Dedifferentiated amniotic fluid mesenchymal stem cell (primary cell): ENCODE data around the gene ALCAM.

Source experiments
- DNase-seq: peaks from one replicate; pipeline ENCODE4 v3.0.0-alpha.2; 2016; ENCODE audit errors: extremely low spot score

The ALCAM gene

GRCh38 chr3:105527949-105528348 lies 161.2 kb downstream of the ALCAM start:
- no peak for DNase-seq

GRCh38 chr3:105528955-105529354 lies 162.2 kb downstream of the ALCAM start:
- DNase-seq = no peak

GRCh38 chr3:105529456-105529855 lies 162.7 kb downstream of the ALCAM start:
- DNase-seq = no peak

GRCh38 chr3:105532251-105532650 lies 165.5 kb downstream of the ALCAM start:
- DNase-seq = no peak

- DNase-seq = no peak
Observed at GRCh38 chr3:105533960-105534359, 167.3 kb downstream of the ALCAM start.

- no peak for DNase-seq
Observed at GRCh38 chr3:105534491-105534890, 167.8 kb downstream of the ALCAM start.

- DNase-seq = no peak
Observed at GRCh38 chr3:105537371-105538080, 170.8 kb downstream of the ALCAM start.

GRCh38 chr3:105538483-105538882 lies 171.8 kb downstream of the ALCAM start:
- no peak for DNase-seq

GRCh38 chr3:105539897-105540296 lies 173.2 kb downstream of the ALCAM start:
- DNase-seq = no peak

GRCh38 chr3:105542282-105543019 lies 175.7 kb downstream of the ALCAM start:
- no peak for DNase-seq

- no peak for DNase-seq
Observed at GRCh38 chr3:105545051-105545450, 178.3 kb downstream of the ALCAM start.

GRCh38 chr3:105553851-105554250 lies 187.1 kb downstream of the ALCAM start:
- DNase-seq = no peak

- DNase-seq = no peak
Observed at GRCh38 chr3:105555206-105555605, 188.5 kb downstream of the ALCAM start.

GRCh38 chr3:105559856-105560255 lies 193.1 kb downstream of the ALCAM start:
- no peak for DNase-seq

- DNase-seq = no peak
Observed at GRCh38 chr3:105561876-105562275, 195.2 kb downstream of the ALCAM start.

- no peak for DNase-seq
Observed at GRCh38 chr3:105564546-105565288, 198.0 kb downstream of the ALCAM start.

GRCh38 chr3:105571005-105571404 lies 204.3 kb downstream of the ALCAM start:
- no peak for DNase-seq

- no peak for DNase-seq
Observed at GRCh38 chr3:105572501-105572900, 205.8 kb downstream of the ALCAM start.

- DNase-seq = no peak
Observed at GRCh38 chr3:105579439-105579838, 212.7 kb downstream of the ALCAM start.

GRCh38 chr3:105580296-105580965 lies 213.7 kb downstream of the ALCAM start:
- DNase-seq = peak; percentile 40

- no peak for DNase-seq
Observed at GRCh38 chr3:105582015-105582414, 215.3 kb downstream of the ALCAM start.
